Effector memory CD8-positive, alpha-beta T cell (primary cell): ENCODE data around the gene CAMK1D.

Experiments
- ATAC-seq: fragments of 150-1000 bp; cut with Tn5 transposase; replicated peaks from 2 replicates; pipeline ENCODE4 v1.10.0; 2021; ENCODE audit warnings: mild to moderate bottlenecking, moderate library complexity
- DNase-seq, 3 experiments: peaks; one replicate each; pipeline ENCODE4 v3.0.0; 2021
- H3K27ac Mint-ChIP-seq, 2 donors: one replicate each; pipeline ENCODE4 v1.8.0; 2022; ENCODE audit warnings: mild to moderate bottlenecking in 2 of 2, mixed read lengths in 2 of 2, moderate library complexity in 2 of 2
- H3K27me3 Mint-ChIP-seq, 2 donors: one replicate each; pipeline ENCODE4 v1.8.0; 2022; ENCODE audit warnings: mixed read lengths in 2 of 2
- H3K36me3 Mint-ChIP-seq: one replicate; pipeline ENCODE4 v1.8.0; 2022; ENCODE audit warnings: mild to moderate bottlenecking, moderate library complexity, mixed read lengths; ENCODE audit not compliant: insufficient read depth
- H3K4me1 Mint-ChIP-seq, 2 donors: one replicate each; pipeline ENCODE4 v1.8.0; 2022; ENCODE audit warnings: low read depth in 2 of 2, mixed read lengths in 2 of 2
- H3K4me3 Mint-ChIP-seq, 2 donors: one replicate each; pipeline ENCODE4 v1.8.0; 2022; ENCODE audit warnings: mild to moderate bottlenecking in 2 of 2, mixed read lengths in 2 of 2, moderate library complexity in 2 of 2
- H3K9me3 Mint-ChIP-seq, 2 donors: one replicate each; pipeline ENCODE4 v1.8.0; 2022; ENCODE audit warnings: mixed read lengths in 2 of 2

The CAMK1D gene

DNA sequence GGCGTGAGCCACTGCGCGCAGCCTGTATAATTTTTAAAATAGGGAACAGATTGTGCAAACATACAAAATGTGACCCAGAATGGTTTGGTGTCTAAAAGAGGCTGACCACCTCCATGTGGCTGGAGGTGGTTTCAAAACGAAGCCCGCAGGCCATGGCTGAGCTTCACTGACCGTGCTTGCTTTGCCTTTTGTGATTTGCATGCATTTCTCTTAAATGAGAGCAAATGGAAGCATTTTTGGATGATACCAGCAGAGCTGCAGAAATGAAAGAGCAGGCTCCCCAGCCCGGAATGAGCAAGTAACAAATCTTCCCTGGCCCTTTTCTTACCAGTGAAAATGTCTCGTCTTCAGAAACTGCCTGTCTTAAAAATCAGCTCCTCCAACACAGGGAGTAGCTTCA, 239.9 kb downstream of the CAMK1D start:
- no peak overlapping the region for H3K4me3 Mint-ChIP-seq
- H3K4me1 Mint-ChIP-seq = peaks cover 20 to 37% of the 10 kb centered on the region in 2 donors
- DNase-seq (no peak), ATAC-seq (no peak)
- H3K27me3 Mint-ChIP-seq = no peaks in the 10 kb centered on the region
- no peaks in the 10 kb centered on the region for H3K9me3 Mint-ChIP-seq
- H3K36me3 Mint-ChIP-seq = peaks cover under 1% of the 10 kb centered on the region
- H3K27ac Mint-ChIP-seq = no peak overlapping the region

DNA sequence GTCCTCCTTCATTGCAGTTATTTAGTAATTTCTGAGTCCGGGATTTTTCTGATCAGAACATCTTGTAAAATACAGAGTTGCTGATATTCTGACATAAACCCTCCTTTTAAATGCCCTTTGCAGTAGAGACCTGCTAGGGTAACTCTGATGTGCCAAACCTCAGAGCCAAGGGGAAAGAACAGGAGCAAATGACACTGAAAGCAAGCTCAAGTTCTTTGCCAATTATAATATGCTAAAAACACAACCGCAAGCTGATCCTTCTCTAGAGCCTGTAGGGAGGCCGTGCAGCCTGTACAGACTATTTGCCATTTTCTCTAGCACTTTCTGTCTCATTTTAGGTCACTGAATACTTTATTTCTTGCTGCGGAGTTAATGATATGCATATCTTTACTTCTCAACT, 240.4 kb downstream of the CAMK1D start:
- H3K4me1 Mint-ChIP-seq = peaks cover 25 to 42% of the 10 kb centered on the region in 2 donors
- DNase-seq (no peak), ATAC-seq (no peak)
- no peaks in the 10 kb centered on the region for H3K27me3 Mint-ChIP-seq
- H3K4me3 Mint-ChIP-seq = no peak overlapping the region
- peaks cover 4% of the 10 kb centered on the region for H3K36me3 Mint-ChIP-seq
- no peaks in the 10 kb centered on the region for H3K9me3 Mint-ChIP-seq
- H3K27ac Mint-ChIP-seq = peak overlapping the region in 1 of 2 donors; percentile 38

DNA sequence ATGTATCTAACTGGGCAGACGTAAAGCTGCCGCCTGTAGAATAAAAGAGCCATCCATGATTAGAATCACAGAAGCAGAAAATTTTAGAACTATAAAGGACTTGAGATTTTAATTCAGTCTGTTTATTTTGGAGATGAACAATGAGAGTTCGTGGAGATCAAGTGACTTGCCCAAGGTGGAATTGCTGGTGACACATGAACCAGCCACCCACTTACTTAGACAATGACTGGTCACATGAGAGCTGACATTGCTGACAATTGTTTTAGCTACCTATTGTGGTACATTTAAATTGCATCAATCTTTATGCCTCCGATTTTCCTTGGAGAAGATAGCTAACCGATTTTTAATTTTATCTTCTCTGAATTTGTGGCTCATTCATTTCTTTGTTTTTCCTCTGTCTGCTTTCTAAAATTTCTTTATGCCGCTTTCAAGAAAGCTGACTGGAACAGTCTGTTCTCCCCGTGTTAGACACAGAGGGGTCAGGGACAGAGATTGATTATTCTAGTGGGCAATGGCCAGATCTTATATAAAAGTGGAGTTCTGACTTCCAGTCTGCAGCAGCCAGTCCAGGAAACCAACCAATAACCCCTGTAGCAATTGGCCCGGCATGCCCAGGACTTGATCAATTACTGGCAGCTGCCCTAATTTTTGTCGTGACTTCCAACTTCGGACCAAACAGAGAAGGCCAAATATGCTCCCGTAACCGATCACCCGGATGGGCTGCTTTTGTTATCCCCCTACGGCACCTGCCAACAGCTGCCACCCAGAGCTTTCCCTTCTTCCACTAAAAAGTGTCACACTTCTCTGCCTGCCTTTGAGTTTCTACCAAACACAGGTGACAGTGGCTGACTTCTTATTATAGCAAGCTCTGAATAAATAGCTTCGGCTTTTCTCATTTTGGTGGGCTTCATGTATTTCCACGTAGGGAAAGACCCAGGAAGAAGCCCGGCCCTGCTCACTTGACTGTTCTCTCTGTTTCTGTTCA, 241.6 kb downstream of the CAMK1D start:
- ATAC-seq (no peak), DNase-seq (no peak)
- H3K36me3 Mint-ChIP-seq = peaks cover 4% of the 10 kb centered on the region
- H3K4me1 Mint-ChIP-seq = peaks cover 34 to 48% of the 10 kb centered on the region in 2 donors
- peaks cover 0 to 5% of the 10 kb centered on the region in 2 donors for H3K9me3 Mint-ChIP-seq
- H3K27me3 Mint-ChIP-seq = no peaks in the 10 kb centered on the region
- no peak overlapping the region for H3K4me3 Mint-ChIP-seq
- H3K27ac Mint-ChIP-seq = peak overlapping the region in 1 of 2 donors; percentile 38

DNA sequence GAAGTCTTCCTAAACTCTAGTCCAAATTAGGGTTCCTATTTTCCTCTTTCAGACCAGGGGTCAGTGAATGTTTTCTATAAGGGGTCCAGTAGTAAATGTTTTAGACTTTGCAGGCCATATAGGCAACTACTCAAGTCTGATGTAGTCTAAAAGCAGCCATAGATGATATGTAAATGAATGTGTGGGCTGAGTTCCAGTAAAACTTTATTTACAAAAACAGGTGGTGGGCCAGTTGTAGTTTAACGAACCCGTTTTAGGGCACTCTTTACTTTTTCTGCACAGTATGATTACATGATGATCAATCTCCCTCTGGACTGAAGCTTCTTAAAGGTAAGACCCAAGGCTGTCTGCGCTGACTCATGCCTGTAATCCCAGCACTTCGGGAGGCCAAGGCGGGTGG, 243.6 kb downstream of the CAMK1D start:
- no peaks in the 10 kb centered on the region for H3K27me3 Mint-ChIP-seq
- no peak overlapping the region for H3K4me3 Mint-ChIP-seq
- H3K27ac Mint-ChIP-seq = peak overlapping the region in 1 of 2 donors; percentile 26
- peaks cover 31 to 38% of the 10 kb centered on the region in 2 donors for H3K4me1 Mint-ChIP-seq
- DNase-seq (no peak), ATAC-seq (no peak)
- peaks cover 0 to 5% of the 10 kb centered on the region in 2 donors for H3K9me3 Mint-ChIP-seq
- H3K36me3 Mint-ChIP-seq = peaks cover 4% of the 10 kb centered on the region

DNA sequence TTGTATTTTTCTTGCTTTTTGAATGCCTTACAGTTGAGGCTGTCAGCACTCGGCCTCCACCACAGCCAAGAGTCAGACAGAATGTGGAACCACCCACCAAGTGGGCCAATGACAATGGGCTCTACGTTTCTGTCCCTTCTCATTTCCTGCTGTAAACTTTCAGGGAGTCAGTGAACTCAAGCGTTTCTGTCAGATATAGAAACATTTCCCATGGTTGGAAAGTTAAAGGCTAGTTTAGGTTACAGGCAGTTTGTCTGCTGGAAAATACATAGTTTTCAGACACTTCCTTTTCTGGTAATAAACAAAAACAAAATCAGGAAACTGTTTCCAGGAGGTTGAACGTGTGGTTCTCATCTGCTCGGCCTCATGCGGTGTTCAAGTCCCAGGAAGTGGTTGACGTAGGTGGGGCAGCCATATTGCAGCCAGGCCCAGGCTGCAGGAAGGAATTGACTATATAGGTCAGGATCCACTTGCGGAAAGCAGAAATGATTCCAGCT, 245.1 kb downstream of the CAMK1D start:
- peaks cover 27 to 37% of the 10 kb centered on the region in 2 donors for H3K4me1 Mint-ChIP-seq
- ATAC-seq (peak; percentile 92), DNase-seq (peak in 2 of 3 experiments; percentile 24 to 25)
- H3K9me3 Mint-ChIP-seq = peaks cover 0 to 5% of the 10 kb centered on the region in 2 donors
- no peaks in the 10 kb centered on the region for H3K27me3 Mint-ChIP-seq
- H3K4me3 Mint-ChIP-seq = peak overlapping the region; percentile 64 to 72
- H3K36me3 Mint-ChIP-seq = peaks cover 4% of the 10 kb centered on the region
- H3K27ac Mint-ChIP-seq = peak overlapping the region; percentile 26 to 96

DNA sequence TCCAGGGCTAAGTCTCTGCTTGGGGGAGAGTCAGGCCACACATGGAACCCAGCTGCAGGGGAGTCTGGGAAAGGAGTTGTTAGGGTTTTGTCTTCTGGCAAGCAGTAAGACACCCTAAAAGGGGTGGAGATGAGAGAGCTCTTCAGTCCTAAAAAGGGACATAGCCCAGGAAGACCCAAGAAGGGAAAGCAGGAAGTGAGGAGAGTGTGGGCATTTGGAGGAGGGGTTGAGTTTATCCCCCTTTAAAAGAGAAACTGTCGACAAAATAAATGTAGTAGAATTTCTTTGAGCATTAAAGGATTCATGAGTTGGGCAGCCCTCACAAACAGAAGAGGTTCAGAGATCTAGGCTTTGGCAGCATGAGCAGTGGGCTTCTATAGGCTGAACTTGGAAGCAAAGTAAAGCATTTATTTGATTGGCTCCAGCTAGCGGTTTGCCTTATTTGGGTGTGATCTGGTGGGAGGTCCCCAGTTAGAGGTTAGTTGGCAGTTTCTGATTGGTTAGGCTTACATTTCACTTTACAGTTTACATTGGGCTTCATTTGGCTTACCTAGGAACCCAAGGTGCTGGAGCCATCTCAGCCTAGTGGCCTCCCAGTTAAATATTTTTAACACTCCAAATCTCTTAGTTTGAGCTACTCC, 246.7 kb downstream of the CAMK1D start:
- H3K9me3 Mint-ChIP-seq = peaks cover 0 to 5% of the 10 kb centered on the region in 2 donors
- H3K27ac Mint-ChIP-seq = peak overlapping the region in 1 of 2 donors; percentile 10
- H3K4me1 Mint-ChIP-seq = peaks cover 24 to 34% of the 10 kb centered on the region in 2 donors
- H3K36me3 Mint-ChIP-seq = peaks cover 4% of the 10 kb centered on the region
- ATAC-seq = no peak
- no peak for DNase-seq
- no peaks in the 10 kb centered on the region for H3K27me3 Mint-ChIP-seq
- no peak overlapping the region for H3K4me3 Mint-ChIP-seq

DNA sequence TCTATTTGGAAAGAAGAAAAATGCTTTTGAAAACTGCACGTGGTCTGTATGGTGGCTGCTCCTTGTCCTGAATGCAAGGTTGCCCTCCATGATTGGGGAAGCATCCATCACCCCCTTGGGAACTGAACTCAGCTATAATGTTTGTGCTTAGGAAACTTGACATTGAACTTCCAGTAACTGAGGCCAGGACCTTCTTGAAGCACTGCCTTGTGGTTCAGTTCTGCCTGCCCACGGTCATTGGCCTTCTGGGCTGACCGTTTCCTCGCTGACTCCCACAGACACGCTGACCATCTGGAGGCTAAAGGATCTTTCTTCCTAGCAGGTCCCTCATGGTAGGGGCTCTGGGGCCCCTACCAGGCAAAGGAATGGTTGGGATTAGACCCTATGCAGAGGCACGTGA, 247.8 kb downstream of the CAMK1D start:
- Mint-ChIP-seq H3K27me3 (no peaks in the 10 kb centered on the region), H3K9me3 (peaks cover 0 to 5% of the 10 kb centered on the region in 2 donors), H3K4me1 (peaks cover 27 to 30% of the 10 kb centered on the region in 2 donors), H3K27ac (no peak overlapping the region), H3K36me3 (peaks cover 4% of the 10 kb centered on the region), H3K4me3 (no peak overlapping the region)
- ATAC-seq (no peak), DNase-seq (no peak)

DNA sequence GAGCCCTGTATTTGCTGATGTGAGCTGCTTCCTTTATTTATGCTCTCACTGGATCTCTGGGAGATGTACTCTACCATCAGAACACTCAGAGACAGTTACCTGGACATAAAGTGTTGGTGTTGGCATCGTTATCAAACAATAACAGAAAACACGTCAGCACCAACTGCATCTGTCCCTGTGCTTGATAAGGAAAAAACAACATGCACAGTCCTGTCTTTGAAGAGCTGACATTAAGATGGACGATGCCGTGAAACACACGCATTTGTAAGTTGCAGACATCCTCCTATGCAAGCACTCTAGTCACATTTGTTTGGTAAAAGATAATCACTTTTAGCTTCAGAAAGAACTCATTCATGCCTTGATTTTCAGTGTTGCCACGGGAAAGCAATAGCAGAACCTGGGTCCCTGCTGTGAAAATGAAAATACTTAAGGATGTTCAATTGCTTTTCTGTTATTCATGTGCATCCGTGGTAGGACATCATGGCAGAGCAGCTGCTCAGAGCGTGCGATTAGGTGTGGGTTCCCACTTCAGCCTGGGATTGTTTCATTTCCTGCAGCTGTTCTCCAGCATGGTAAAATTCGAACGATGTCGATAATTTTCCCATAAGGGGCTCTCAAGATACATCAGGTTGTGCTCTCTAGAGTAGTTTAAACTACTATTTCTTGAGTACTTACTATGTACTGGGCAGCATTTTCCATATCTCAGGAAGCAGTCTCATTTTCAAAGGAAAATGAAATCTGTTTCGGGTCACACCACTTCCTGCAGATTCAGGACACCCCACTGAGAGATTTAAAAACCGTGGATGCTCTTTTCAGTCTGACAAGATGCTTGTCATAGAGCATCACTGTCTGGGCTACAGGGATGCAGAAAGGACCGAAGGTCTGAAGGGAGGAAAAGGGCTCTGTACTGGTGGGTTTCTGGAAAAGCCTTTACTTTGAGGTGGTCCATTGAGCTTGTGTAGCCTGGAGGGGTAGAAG, 248.7 kb downstream of the CAMK1D start:
- Mint-ChIP-seq H3K4me1 (peaks cover 29 to 30% of the 10 kb centered on the region in 2 donors), H3K9me3 (peaks cover 0 to 5% of the 10 kb centered on the region in 2 donors), H3K4me3 (no peak overlapping the region), H3K27ac (no peak overlapping the region), H3K36me3 (peaks cover 4% of the 10 kb centered on the region), H3K27me3 (no peaks in the 10 kb centered on the region)
- ATAC-seq (no peak), DNase-seq (no peak)

DNA sequence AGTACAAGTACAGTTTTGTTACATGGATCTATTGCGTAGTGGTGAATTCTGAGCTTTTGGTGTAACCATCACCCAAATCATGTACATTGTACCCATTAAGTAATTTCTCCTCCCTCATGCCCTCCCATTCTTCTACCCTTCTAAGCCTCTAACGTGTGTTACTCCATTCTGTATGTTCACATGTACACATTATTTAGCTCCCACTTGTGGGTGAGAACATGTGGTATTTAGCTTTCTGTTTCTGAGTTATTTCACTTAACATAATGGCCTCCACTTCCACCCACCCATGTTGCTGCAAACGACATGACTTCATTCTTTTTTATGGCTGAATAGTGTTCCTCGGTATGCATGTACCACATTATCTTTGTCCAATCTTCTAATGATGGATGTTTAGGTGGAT, 251.3 kb downstream of the CAMK1D start:
- ATAC-seq (no peak), DNase-seq (no peak)
- Mint-ChIP-seq H3K4me1 (peaks cover 15 to 19% of the 10 kb centered on the region in 2 donors), H3K27ac (no peak overlapping the region), H3K27me3 (no peaks in the 10 kb centered on the region), H3K4me3 (no peak overlapping the region), H3K9me3 (peaks cover 0 to 3% of the 10 kb centered on the region in 2 donors), H3K36me3 (peaks cover 7% of the 10 kb centered on the region)

DNA sequence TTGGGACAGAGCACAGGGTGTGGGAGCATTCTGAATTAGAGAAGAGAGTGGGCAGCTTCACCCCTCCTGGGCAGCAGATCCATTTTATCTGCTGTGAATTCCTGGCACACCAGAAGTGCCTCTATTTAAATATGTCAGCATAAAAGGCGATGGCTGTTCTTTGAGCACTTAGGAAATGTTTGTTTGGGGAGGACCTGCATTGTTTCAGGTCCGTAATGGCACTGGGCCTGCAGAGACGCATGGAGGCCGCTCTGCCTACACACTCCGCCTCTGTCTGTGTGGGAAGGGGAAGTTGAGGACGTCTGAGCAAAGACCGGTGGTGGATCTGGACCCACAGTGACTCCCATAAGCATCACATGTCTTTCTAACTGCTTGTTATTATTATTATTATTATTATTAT, 253.2 kb downstream of the CAMK1D start:
- Mint-ChIP-seq H3K4me3 (no peak overlapping the region), H3K36me3 (peaks cover 10% of the 10 kb centered on the region), H3K27ac (peak overlapping the region in 1 of 2 donors; percentile 82), H3K27me3 (no peaks in the 10 kb centered on the region), H3K4me1 (peaks cover 19 to 24% of the 10 kb centered on the region in 2 donors), H3K9me3 (no peaks in the 10 kb centered on the region)
- DNase-seq (no peak), ATAC-seq (no peak)

DNA sequence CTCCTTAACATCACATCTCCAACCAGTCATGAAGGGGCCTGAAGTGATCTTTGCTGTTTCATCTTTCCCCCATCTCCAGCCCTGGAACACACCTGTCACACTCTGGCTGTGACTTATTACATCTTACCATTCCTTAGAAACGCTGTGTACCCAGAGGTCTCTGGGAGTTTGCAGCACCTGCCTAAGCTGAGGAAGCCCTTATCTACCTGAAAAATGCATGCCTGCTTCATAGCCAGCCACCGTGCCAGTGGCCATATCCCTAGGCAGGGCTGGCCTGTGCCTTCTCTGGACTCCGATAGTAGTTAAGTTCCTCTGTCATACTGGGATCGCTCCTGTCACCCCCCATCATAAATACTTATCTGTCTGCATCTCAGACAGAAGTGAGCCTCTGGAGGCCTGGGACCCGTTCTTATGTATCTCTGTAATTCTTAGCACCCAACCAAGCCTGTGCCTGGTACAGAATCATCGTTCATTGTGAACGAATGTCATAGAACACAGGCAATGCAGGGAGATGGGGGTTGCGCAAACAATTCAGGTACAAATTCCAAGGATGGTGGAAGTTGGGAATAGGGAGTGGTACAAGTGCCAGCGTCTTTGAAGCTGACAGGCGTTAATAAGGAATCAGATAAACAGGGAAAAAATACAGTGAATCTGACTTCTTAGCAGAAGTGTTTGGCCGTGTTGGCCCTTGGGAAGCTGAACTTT, 254.6 kb downstream of the CAMK1D start:
- Mint-ChIP-seq H3K9me3 (no peaks in the 10 kb centered on the region), H3K4me1 (peaks cover 14 to 24% of the 10 kb centered on the region in 2 donors), H3K4me3 (no peak overlapping the region), H3K27me3 (no peaks in the 10 kb centered on the region), H3K27ac (no peak overlapping the region), H3K36me3 (peaks cover 10% of the 10 kb centered on the region)
- ATAC-seq (no peak), DNase-seq (no peak)
